Common myeloid progenitor, CD34-positive (primary cell): ENCODE measurements around the gene CDCA5. TPM values are rescaled to one million over a fixed set of nuclear protein-coding genes. Genes with fewer than 3 reads are reported as not detected.

Experiments
- CTCF ChIA-PET: fragments of 350-600 bp; sonication (Branson Sonifier 250); formaldehyde crosslinking; loops from one replicate; lab custom pipeline; 2021; ENCODE audit warnings: antibody characterized with exemption; lab: Charles Lee
- POLR2A ChIA-PET: fragments of 350-600 bp; sonication (Branson Sonifier 250); formaldehyde crosslinking; loops from one replicate; lab custom pipeline; 2021; ENCODE audit warnings: antibody characterized with exemption; lab: Charles Lee
- DNase-seq, 3 donors: peaks; one replicate each; pipeline versions ENCODE4 v3.0.0 to v3.0.0-alpha.2; 2013
- H3K27ac ChIP-seq, 2 experiments: 1 replicate in 1 of 2; 2 replicates in 1 of 2; pipeline ENCODE4 v1.7.0; 2013; ENCODE audit warnings: inconsistent platforms in 2 of 2, low read length in 2 of 2, mild to moderate bottlenecking in 2 of 2, low read depth in 1 of 2, moderate library complexity in 1 of 2; ENCODE audit not compliant: severe bottlenecking in 2 of 2, insufficient read depth in 1 of 2, poor library complexity in 1 of 2
- H3K27me3 ChIP-seq, 5 experiments: replicated peaks in 2 of 5; 1 replicate in 3 of 5; 2 replicates in 2 of 5; pipeline versions ENCODE4 v1.6.1 to v1.7.0; 2013; ENCODE audit warnings: low read length in 4 of 5, mild to moderate bottlenecking in 2 of 5, moderate library complexity in 2 of 5, inconsistent platforms in 1 of 5; ENCODE audit not compliant: insufficient read depth in 5 of 5, control insufficient read depth in 4 of 5
- H3K36me3 ChIP-seq, 4 experiments: 1 replicate in 2 of 4; 2 replicates in 2 of 4; pipeline versions ENCODE4 v1.6.1 to v1.7.0; 2013; ENCODE audit warnings: low read length in 3 of 4, control low read depth in 1 of 4, mild to moderate bottlenecking in 1 of 4; ENCODE audit not compliant: control insufficient read depth in 4 of 4, insufficient read depth in 4 of 4
- H3K4me1 ChIP-seq, 4 experiments: 1 replicate in 3 of 4; 2 replicates in 1 of 4; pipeline versions ENCODE4 v1.6.1 to v1.7.1; 2013; ENCODE audit warnings: low read length in 3 of 4, mild to moderate bottlenecking in 3 of 4, control low read depth in 1 of 4, inconsistent platforms in 1 of 4, moderate library complexity in 1 of 4; ENCODE audit not compliant: control insufficient read depth in 4 of 4, insufficient read depth in 4 of 4; ENCODE audit errors: control extremely low read depth in 1 of 4
- H3K4me3 ChIP-seq, 7 experiments: 1 replicate in 4 of 7; 2 replicates in 3 of 7; pipeline versions ENCODE4 v1.5.1 to v1.7.0; 2013; ENCODE audit warnings: mild to moderate bottlenecking in 7 of 7, low read length in 6 of 7, moderate library complexity in 6 of 7, inconsistent platforms in 2 of 7, low read depth in 2 of 7, control low read depth in 1 of 7; ENCODE audit not compliant: insufficient read depth in 4 of 7, control insufficient read depth in 1 of 7; ENCODE audit errors: extremely low read depth in 1 of 7
- H3K9me3 ChIP-seq, 5 experiments: 1 replicate in 4 of 5; 2 replicates in 1 of 5; pipeline versions ENCODE4 v1.6.1 to v1.7.1; 2013; ENCODE audit warnings: low read length in 4 of 5, mild to moderate bottlenecking in 2 of 5, inconsistent platforms in 1 of 5, low read depth in 1 of 5, moderate library complexity in 1 of 5; ENCODE audit not compliant: control insufficient read depth in 4 of 5, insufficient read depth in 2 of 5; ENCODE audit errors: control extremely low read depth in 1 of 5
- WGBS: methylation state at CpG from one replicate; pipeline ENCODE4 v1.1.5; 2013; ENCODE audit not compliant: insufficient coverage; 5-methylcytosine and 5-hydroxymethylcytosine counted together
- polyA plus RNA-seq: library from polyadenylated mRNA; unstranded; fragments of 120-200 nt; gene quantifications from one replicate; pipeline ENCODE4 v1.2.1, GENCODE V29; 2013

CDCA5 gene, protein sequence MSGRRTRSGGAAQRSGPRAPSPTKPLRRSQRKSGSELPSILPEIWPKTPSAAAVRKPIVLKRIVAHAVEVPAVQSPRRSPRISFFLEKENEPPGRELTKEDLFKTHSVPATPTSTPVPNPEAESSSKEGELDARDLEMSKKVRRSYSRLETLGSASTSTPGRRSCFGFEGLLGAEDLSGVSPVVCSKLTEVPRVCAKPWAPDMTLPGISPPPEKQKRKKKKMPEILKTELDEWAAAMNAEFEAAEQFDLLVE
- polyA plus RNA-seq, result 6.0 TPM

DNA sequence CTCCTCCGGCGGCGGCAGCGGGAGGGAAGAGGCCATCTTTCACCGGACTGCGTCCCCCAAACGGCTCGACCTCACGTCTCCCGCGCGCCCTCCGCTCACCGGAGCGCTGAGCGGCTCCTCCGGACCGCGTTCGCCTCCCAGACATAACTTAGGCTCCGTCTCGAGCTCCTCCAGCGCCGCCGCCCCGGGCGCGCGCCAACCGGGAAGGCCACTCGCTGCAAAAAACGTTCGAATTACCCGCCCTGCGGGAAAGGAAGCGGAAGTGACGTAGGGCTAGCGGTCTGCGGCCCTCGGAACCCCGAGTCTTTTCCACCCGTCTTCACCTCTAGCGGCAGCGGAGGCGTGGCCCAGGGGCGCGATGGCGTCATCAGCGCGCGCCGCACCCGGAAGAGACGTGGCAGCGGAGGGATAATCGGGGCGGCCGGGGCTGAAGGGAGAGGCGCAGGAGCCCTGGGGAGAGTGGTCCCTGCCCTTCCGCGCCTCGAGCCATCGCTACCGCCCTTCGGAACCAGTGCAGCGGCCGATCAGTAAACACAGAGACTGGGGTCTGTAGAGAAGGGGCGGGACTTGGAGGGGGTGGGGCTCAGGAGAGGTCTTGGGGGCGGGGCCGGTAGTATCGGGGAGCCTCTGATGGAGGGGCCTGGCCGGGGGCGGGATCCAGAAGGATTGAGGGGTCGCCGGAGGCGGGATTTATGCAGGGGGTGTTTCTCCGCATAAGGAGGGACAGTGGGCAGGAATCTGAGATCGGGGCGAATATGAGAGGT is at the start of gene CDCA5, which contains the start of gene ZFPL1:
TSS of gene CDCA5 (minus strand) at position 207 of the 764 bp plus-strand sequence. CDS start at position 145, 62 bp downstream.
TSS of gene ZFPL1 (plus strand) at position 389 of the 764 bp plus-strand sequence. CDS start 477 bp downstream, outside the sequence.
- no peaks in the 10 kb centered on the region for H3K9me3 ChIP-seq
- POLR2A ChIA-PET, result no interaction called here
- H3K36me3 ChIP-seq, result peaks cover 4 to 59% (median 42%) of the 10 kb centered on the region in 4 experiments
- peak; percentile 95 to 98 (median 97) for DNase-seq
- H3K27me3 ChIP-seq, result no peaks in the 10 kb centered on the region
- H3K27ac ChIP-seq, result peak within 1 kb of the TSS; percentile 84 to 85
- peak within 1 kb of the TSS; percentile 72 to 94 (median 83) for H3K4me3 ChIP-seq
- H3K4me1 ChIP-seq, result peaks cover 10 to 38% (median 24%) of the 10 kb centered on the region in 4 experiments
- CTCF ChIA-PET, result interaction anchor here (1.1 to 1.3 kb wide), 2 partner anchors 11 to 52 kb away, joined by 4 to 6 read pairs; no protein-coding TSS in a partner anchor
- 0% methylated on average over 71 of the region's 79 CpGs for WGBS

DNA sequence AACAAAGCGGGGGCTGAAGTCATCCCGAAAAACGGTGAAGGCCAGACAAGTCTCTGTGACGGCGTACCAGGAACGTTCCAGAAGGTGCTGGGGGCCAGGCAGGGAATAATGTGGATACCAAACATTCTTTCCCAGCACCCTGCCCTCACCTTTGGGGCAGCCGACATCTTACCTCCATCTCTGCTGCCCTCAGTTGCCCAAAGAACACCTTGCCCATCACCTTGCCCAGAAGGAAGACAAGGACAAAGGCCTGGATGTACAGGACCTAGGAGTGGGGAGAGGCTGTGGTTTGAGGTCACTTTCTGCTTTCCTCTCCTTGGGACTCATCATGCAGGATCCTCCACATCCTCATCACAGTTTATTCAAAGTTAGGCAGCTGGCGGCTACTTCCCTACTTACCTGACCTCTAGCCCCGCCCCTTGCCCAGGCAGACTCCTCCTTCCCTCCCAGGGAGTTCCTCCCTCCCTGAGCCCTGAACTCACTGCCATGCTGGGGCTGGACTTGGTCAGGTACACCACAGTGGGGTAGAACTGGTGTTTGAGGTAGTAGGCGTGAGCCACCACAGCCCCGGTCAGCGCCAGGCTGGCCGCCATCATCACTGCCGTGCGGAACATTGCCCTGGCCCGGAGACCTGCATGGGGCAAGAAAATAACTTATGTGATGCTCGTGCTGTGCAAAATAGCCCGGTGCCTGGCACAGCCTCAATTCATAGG is 49.3 kb upstream of the CDCA5 start:
- no peaks in the 10 kb centered on the region for H3K9me3 ChIP-seq
- ChIA-PET POLR2A (interaction anchor here (0.6 to 4.8 kb wide), 8 partner anchors 9 to 60 kb away, joined by 3 to 44 read pairs (median 14); partner anchors contain the start of genes CAPN1, FAU, MRPL49 and SPDYC), CTCF (interaction anchor here (1.0 to 5.6 kb wide), 9 partner anchors 11 to 49 kb away, joined by 3 to 55 read pairs (median 12); partner anchors contain the start of genes CAPN1, FAU, MRPL49 and SPDYC)
- WGBS, result 59% methylated on average over 16 of the region's 18 CpGs
- H3K4me1 ChIP-seq, result peaks cover 8 to 40% (median 34%) of the 10 kb centered on the region in 4 experiments
- H3K36me3 ChIP-seq, result peaks cover 11 to 48% (median 36%) of the 10 kb centered on the region in 4 experiments
- peak overlapping the region; percentile 81 to 97 (median 89) for H3K4me3 ChIP-seq
- H3K27ac ChIP-seq, result peak overlapping the region; percentile 100
- peak in 2 of 3 donors; percentile 52 to 61 for DNase-seq
- H3K27me3 ChIP-seq, result no peaks in the 10 kb centered on the region

DNA sequence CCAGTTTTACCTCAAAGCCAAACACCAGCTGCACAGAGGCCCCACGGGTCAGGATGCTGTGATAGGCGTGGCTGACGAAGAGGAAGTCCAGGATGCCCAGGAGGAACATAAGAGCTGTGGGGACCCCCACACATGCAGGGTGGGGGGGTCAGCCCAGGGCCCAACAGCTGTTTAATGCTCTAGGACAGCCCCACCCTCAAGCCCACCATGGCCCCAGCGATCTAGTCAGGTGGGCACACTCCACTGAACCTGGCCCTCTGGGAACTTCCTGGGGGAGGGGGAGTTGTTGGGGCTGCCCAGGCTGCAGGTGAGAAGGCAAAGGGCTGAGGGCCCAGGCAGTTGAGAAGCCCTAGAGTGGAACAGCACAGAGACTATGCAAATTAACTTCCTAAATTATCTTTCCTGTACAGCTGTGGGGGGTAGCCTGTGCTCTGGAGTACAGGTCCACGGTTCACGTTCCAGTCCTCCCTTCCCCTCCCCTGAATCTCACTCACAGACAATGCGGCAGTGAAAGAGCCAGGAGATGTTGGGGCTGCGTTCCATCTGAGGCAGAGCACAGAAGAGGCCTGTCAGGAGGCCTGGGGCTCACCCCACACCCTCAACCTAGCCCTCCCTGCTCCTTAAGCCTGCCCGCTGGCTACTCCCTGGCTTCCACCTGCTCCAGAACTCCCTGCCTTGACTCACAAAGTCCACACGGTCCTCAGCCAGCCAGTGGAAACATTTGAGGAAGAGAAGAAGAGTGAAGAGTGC is 48.6 kb upstream of the CDCA5 start:
- Histone ChIP-seq H3K27me3 (no peaks in the 10 kb centered on the region), H3K9me3 (no peaks in the 10 kb centered on the region), H3K4me3 (peak overlapping the region in 3 of 7 experiments; percentile 13 to 97 (median 87)), H3K36me3 (peaks cover 11 to 54% (median 40%) of the 10 kb centered on the region in 4 experiments), H3K4me1 (peaks cover 8 to 40% (median 34%) of the 10 kb centered on the region in 4 experiments), H3K27ac (peak overlapping the region in 1 of 2 experiments; percentile 100)
- ChIA-PET POLR2A (interaction anchor here (1.5 to 4.8 kb wide), 3 partner anchors 11 to 49 kb away, joined by 5 to 44 read pairs (median 37); partner anchors contain the start of genes CAPN1, FAU, MRPL49 and ZNHIT2), CTCF (interaction anchor here (1.0 to 6.7 kb wide), 8 partner anchors 11 to 49 kb away, joined by 3 to 31 read pairs (median 6); partner anchors contain the start of genes CAPN1, FAU, MRPL49 and ZNHIT2)
- 8% methylated on average over 2 of the region's 10 CpGs for WGBS
- peak in 1 of 3 donors; percentile 23 for DNase-seq

DNA sequence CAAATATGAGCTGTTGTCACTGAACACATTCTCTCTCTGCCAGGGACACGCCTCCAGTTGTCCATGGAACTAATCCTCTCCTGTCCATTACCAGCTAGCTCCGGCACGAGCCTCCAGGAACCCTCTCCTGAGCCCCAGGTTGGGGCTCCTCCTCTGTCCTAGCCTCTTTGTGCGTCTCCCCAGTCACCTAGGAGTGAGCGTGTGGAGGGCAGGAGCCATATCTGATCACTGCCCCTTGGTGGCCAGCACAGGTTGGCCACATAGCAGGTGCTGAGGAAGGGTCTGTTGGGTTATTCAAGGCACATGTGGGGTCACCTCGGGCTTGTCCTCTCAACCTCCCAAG is 48.0 kb upstream of the CDCA5 start:
- ChIA-PET CTCF (interaction anchor here (1.0 to 6.7 kb wide), 7 partner anchors 10 to 49 kb away, joined by 3 to 31 read pairs (median 4); partner anchors contain the start of genes CAPN1, FAU, MRPL49 and ZNHIT2), POLR2A (interaction anchor here (1.5 to 4.8 kb wide), 3 partner anchors 10 to 49 kb away, joined by 5 to 44 read pairs (median 37); partner anchors contain the start of genes CAPN1, FAU, MRPL49 and ZNHIT2)
- no peaks in the 10 kb centered on the region for H3K27me3 ChIP-seq
- peaks cover 11 to 60% (median 44%) of the 10 kb centered on the region in 4 experiments for H3K36me3 ChIP-seq
- H3K4me1 ChIP-seq, result peaks cover 8 to 40% (median 34%) of the 10 kb centered on the region in 4 experiments
- peak overlapping the region in 2 of 7 experiments; percentile 87 to 97 for H3K4me3 ChIP-seq
- H3K9me3 ChIP-seq, result no peaks in the 10 kb centered on the region
- peak overlapping the region in 1 of 2 experiments; percentile 100 for H3K27ac ChIP-seq
- WGBS, result 100% methylated on average over 5 of the region's 6 CpGs
- no peak for DNase-seq

DNA sequence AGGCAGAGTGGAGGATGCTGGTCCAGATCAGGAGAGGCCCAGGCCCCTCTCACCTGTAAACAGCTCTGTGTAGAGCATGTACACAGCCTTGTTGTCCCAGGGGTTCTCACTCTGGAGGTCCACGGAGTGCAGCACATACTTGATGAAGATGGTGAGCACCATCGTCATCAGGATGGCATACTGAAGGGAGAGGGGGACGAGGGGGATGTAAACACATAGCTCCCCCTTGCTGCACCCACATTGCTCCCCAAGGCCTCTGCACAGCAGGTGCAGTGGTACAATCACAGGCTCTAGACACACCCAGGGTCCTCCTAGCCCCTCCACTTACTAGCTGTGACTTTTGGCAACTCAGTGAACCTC is 47.6 kb upstream of the CDCA5 start:
- ChIA-PET CTCF (interaction anchor here (1.0 to 6.7 kb wide), 7 partner anchors 10 to 50 kb away, joined by 3 to 31 read pairs (median 4); partner anchors contain the start of genes CAPN1, FAU, MRPL49 and ZNHIT2), POLR2A (interaction anchor here (1.5 to 4.8 kb wide), 2 partner anchors 10 to 13 kb away, joined by 5 to 37 read pairs; partner anchors contain the start of genes FAU, MRPL49 and ZNHIT2)
- Histone ChIP-seq H3K9me3 (no peaks in the 10 kb centered on the region), H3K27ac (no peak overlapping the region), H3K27me3 (no peaks in the 10 kb centered on the region), H3K4me3 (no peak overlapping the region), H3K4me1 (peaks cover 8 to 38% (median 34%) of the 10 kb centered on the region in 4 experiments), H3K36me3 (peaks cover 11 to 64% (median 49%) of the 10 kb centered on the region in 4 experiments)
- WGBS, result no CpG with 5 or more reads among the region's 3 CpGs
- DNase-seq, result no peak
